UCSD-AML1 (cell line): ENCODE data around the gene CCDC69.
"Not testable (repeated sequence)": the region's sequence is repeated elsewhere in the genome, so short reads cannot be mapped to it uniquely, and the experiment has no call there.

Experiments used
- DNase-seq: peaks from one replicate; lab custom pipeline; 2025; ENCODE audit not compliant: unreplicated experiment; lab: John Stamatoyannopoulos, UW

Gene CCDC69

GRCh38 chr5:151245680-151246219 lies 21.9 kb upstream of the CCDC69 start:
- DNase-seq: no peak

- DNase-seq: no peak
Observed at GRCh38 chr5:151244206-151244605, 20.3 kb upstream of the CCDC69 start.

DNA sequence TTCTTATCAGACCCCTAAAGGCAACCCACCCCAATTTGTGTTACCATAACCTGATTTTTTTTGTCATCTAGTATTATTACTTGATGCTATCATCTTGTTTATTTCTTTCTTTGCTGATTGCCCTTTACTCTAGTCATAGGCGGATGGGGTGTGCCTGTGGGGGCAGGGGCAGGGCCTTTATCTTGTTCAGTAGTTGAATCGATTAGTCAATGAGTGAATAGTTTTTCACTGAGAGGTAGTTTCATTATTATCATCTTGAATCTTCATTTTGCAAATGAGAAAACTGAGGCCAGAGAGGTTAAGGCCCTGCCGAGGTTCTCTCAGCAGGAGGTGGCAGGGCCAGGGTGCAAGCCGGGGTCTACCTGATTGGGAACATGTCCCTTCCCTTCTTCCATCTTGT lies 19.7 kb upstream of the CCDC69 start:
- DNase-seq: no peak

GRCh38 chr5:151243127-151243526 lies 19.2 kb upstream of the CCDC69 start:
- no peak for DNase-seq

DNA sequence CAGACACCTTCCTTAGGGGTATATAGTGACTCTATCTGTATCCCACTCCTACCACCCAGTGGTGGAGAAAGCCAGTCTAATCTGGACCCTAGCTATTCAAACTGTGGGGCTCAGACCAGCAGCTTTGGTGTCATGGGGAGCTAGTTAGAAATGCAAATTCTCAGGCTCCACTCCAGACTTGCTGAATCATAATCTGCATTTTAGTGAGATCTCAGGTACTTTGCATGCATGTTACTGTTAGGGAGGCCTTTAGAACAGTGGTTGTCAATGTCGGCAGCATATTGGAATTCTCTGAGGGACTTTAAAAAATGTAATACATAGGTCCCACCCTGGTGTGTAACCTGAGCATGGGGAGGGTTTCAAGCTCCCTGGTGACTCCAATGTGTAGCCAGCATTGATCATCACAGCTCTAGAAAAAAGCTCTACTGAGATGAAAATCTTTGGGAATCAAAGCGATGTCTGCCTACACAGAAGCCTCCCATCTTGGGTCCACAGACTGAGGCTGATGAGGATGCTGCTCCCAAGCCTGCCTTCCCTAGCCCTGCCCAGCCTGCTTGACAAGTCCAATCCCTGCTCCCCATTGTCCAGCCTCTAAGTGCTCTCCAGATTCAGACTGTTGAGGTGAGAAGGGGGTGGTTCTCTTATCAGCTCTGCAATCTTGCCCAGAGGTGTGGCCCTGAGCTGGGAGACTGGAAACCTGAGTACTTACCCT lies 17.2 kb upstream of the CCDC69 start:
- no peak for DNase-seq

DNA sequence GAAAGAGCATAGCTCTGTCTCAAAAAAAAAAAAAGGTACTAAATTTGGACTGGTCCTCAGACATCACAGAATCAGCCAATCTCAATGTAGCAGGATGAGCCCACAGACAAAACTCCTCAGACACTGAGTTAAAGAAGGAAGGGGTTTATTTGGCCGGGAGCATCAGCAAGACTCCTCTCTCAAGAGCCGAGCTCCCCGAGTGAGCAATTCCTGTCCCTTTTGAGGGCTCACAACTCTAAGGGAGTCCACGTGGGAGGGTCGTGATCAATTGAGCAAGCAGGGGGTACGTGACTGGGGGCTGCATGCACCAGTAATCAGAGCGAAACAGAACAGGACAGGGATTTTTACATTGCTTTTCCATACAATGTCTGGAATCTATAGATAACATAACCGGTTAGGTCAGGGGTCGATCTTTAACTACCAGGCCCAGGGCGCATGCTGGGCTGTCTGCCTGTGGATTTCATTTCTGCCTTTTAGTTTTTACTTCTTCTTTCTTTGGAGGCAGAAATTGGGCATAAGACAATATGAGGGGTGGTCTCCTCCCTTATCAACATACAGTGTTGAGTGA lies 16.5 kb upstream of the CCDC69 start:
- DNase-seq: not testable (repeated sequence)

DNA sequence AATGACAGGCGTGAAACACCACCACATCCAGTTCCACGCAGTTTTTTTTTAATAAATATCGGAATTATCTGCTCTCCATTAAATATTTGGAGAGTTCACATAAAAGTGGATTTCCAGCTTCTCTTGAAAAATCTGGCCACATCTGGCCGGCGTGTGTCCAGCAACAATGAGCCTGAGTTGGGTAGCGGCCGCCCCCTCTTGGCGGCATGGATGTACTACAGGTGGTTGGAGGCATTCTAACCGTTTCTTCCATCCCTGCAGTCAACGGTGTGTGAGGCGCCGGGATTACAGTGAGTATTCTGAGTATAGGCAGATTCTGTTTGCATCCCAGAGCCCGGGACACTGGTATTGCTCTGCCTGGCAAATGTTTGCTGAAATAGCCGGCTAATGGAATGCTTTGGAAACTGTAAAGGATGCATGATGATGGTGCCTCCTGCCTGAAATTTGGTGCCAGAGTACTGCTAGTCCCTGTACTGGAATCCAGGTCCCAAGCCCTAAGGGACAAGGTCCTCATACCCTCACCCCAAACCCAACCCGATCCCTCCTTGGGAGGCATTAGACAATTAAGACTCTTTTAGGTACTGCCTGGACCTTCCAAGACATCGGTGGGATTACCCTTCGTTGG lies 15.5 kb upstream of the CCDC69 start:
- peak; percentile 68 for DNase-seq

DNA sequence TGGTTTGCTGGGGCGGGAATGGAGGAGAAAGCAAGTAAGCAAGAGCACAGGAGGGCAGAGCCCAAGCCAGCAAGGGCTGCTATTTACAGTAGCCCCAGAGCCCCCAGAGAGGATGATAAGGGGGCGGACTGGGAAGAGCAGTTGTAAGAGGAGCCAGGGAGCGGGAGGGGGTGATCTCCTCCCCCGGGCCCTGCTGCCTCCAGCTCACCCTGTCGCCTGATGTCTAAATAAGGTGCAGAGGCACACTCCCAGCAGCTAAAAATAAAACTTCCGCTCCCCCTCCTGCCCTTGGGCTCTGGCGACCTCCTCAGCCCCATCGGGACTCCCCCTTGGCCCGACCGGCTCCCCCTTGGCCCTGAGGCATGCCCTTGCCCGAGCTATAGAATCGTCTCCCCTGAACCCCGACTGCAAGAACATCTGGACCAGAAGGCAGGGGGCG lies 14.4 kb upstream of the CCDC69 start:
- DNase-seq: no peak

DNA sequence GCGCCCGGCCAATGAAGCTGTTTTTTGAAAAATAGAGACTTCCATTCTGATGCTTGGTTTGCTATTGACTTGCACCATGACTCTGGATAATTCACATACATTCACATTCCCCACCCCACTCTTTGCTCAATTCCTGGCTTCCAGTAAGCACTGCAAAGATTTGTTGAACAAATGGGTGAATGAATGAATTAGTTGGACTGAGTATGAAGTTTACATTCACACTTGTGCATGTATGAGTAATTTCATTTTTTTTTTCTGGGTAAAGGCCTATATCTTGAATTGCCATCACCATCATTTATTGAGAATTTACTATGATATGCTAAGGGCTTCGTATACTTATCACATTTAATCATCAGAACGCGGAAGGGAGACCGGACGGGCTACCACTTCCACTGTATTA lies 13.8 kb upstream of the CCDC69 start:
- DNase-seq: no peak

DNA sequence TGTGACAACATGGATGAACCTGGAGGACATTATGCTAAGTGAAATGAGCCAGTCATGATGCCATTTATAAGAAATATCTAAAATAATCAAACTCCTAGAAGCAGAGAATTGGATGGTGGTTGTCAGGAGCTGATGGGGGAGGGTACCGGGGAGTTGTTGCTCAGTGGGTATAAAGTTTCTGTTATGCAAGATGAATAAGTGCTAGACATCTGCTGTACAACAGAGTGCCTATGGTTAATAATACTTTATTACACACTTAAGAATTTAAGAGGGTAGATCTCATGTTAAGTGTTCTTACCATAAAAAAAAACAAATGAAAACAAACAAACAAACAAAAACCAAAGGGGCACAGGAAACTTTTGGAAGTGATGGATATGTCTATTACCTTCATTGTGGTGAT lies 13.0 kb upstream of the CCDC69 start:
- no peak for DNase-seq

- not testable (repeated sequence) for DNase-seq
Observed at GRCh38 chr5:151235239-151235571, 11.3 kb upstream of the CCDC69 start.

GRCh38 chr5:151234476-151235238 lies 10.8 kb upstream of the CCDC69 start:
- peak; percentile 50 for DNase-seq

GRCh38 chr5:151233616-151234085 lies 9.8 kb upstream of the CCDC69 start:
- DNase-seq: no peak

DNA sequence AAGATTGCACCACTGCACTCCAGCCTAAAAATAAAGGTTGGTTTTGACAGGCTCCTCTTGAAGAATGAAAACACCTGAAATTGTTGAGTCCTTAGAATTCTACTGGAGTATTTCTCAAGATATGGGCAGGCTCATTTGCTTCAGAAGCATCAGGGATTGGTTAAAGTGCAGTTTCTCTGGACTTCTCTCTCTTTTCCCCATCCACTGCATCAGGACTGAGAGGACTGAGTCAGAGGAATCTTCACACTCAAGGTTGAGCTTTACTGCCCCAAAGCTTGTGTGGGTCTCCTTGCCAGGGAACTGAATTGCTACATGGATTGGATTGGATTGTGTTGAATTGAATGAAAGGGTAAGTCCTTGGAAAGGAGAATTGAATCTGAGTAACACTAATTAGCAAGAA lies 7.5 kb upstream of the CCDC69 start:
- DNase-seq: no peak

DNA sequence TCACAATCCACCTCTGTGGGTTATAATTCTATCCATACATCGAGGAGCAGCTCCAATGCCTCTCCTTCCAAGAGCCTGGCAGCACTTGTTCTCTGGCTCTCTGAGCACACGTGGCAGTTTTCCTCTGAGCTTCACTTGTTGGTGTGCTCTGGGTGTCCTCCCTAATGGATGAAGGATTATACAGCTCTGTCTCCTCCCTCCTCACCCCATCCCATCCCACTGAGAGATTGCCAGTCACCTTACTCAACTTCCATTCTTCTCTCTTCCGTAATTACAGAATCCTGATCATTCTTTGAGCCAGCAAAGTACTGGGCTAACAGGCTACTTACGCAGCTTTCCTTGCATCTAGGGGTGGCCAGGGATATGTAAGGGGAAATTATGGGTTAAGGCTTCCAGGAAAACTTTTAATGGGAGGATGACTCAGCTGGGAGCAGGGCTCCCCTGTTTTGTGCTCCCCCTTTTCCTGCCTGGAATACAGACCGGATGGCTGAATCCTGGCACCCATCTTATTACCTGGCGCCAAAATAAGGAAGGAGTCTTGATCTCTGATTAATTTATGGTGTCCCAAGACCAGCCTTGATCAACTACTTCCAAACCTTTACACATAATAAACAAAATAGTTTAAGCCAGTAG lies 6.3 kb upstream of the CCDC69 start:
- DNase-seq: no peak

DNA sequence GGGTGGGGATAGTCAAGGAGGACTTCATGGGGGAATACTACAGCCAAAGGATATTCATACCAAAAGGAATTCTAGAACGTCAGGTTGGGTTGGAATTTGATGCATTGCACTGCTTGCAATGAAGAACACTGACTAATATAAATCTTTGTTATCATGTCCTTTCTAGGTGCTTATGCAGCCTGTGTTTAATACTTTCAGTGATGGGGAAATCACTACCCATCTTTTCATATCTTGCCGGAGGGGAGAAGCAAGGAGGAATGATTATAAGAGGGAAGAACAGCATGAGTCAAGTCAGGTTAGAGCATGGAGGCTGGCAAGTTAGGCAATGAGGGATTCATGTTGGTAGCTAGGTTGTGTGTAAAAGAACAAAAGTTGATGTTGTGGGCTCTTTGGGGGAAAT lies 5.1 kb upstream of the CCDC69 start:
- no peak for DNase-seq

- DNase-seq: no peak
Observed at GRCh38 chr5:151227918-151228447, 4.1 kb upstream of the CCDC69 start.

- no peak for DNase-seq
Observed at GRCh38 chr5:151225475-151225874, 1.6 kb upstream of the CCDC69 start.

DNA sequence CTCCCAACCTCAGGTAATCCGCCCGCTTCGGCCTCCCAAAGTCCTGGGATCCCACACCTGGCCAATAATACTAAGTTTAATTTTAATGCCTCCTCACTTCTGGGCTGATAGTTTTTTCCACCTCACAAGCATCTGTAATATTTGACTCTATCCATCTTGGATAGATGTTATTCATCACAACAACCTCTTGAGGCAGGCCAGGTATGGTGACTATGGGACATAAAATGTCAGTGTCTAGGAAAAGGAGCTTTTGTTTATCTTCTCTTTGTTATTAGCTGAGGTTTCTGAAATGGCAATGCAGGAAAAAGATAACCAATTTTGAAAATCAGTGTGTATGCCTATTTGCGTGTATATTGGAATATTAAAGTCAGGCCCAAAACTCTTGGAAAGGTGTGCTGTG lies 1.2 kb upstream of the CCDC69 start:
- no peak for DNase-seq

- DNase-seq: no peak
Observed at GRCh38 chr5:151224372-151224771, 480 bp upstream of the CCDC69 start.
